Panc1 (cell line): ENCODE data around the gene STARD8.

ENCODE experiments used
- POLR2AphosphoS5 ChIP-seq: IDR thresholded peaks from 2 replicates; pipeline ENCODE4 v1.6.1; 2012; ENCODE audit warnings: mild to moderate bottlenecking, low read depth, low read length, moderate library complexity
- SIN3A ChIP-seq: IDR thresholded peaks from 2 replicates; pipeline ENCODE4 v1.6.1; 2012; ENCODE audit warnings: low read depth, mild to moderate bottlenecking, low read length, moderate library complexity, borderline replicate concordance; ENCODE audit not compliant: insufficient read depth
- TCF7L2 ChIP-seq: IDR thresholded peaks from 2 replicates; pipeline ENCODE4 v1.6.1; 2011; ENCODE audit warnings: mild to moderate bottlenecking, low read depth, low read length, inconsistent platforms
- TF ChIP-seq, protein P1 (sequence below): fragments of 450-650 bp; IDR thresholded peaks from 2 replicates; pipeline ENCODE4 v1.5.1; 2017; ENCODE audit warnings: mild to moderate bottlenecking
- TF ChIP-seq, protein P2 (sequence below), 2 experiments: IDR thresholded peaks; 2 replicates each; pipeline ENCODE4 v1.6.1; 2011 to 2012; ENCODE audit warnings: low read depth in 2 of 2, control low read depth in 1 of 2, low read length in 1 of 2, mild to moderate bottlenecking in 1 of 2, moderate library complexity in 1 of 2; ENCODE audit not compliant: insufficient read depth in 1 of 2

DNA sequence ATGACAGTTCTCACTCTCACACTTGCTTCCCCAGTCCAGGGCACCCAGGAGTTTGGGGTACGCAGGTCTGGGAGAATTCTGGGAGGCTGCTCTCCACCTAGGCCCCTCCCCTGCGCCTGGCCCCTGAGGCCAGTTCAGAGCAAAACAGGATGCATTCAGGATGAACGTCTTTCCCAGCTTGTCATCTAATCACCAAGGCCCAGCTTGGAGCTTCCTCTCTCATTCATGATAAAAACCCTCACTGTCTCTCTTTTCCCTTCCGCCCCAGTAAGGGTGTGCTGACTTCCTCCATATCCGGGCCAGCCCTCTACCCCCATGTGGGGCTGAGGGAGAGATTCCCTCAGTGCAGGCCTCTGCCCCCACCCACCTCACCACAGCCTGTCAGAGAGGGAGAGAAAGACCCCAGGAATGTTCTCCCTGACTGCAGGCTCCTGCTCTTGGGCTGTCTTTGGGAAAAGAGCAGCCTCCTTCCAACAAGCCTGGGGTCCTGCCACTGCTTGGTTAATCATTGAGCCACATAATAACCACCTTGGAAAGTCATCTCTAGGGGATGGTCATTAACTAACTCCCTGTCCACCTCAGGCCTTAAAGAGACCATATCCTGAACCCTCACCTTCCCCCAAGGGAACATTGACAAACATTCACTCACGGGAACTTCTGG lies 50.1 kb downstream of the STARD8 start:
- TF ChIP-seq, protein P1, sequence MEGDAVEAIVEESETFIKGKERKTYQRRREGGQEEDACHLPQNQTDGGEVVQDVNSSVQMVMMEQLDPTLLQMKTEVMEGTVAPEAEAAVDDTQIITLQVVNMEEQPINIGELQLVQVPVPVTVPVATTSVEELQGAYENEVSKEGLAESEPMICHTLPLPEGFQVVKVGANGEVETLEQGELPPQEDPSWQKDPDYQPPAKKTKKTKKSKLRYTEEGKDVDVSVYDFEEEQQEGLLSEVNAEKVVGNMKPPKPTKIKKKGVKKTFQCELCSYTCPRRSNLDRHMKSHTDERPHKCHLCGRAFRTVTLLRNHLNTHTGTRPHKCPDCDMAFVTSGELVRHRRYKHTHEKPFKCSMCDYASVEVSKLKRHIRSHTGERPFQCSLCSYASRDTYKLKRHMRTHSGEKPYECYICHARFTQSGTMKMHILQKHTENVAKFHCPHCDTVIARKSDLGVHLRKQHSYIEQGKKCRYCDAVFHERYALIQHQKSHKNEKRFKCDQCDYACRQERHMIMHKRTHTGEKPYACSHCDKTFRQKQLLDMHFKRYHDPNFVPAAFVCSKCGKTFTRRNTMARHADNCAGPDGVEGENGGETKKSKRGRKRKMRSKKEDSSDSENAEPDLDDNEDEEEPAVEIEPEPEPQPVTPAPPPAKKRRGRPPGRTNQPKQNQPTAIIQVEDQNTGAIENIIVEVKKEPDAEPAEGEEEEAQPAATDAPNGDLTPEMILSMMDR, result no peak
- no peak for TF ChIP-seq TCF7L2
- TF ChIP-seq, protein P2, sequence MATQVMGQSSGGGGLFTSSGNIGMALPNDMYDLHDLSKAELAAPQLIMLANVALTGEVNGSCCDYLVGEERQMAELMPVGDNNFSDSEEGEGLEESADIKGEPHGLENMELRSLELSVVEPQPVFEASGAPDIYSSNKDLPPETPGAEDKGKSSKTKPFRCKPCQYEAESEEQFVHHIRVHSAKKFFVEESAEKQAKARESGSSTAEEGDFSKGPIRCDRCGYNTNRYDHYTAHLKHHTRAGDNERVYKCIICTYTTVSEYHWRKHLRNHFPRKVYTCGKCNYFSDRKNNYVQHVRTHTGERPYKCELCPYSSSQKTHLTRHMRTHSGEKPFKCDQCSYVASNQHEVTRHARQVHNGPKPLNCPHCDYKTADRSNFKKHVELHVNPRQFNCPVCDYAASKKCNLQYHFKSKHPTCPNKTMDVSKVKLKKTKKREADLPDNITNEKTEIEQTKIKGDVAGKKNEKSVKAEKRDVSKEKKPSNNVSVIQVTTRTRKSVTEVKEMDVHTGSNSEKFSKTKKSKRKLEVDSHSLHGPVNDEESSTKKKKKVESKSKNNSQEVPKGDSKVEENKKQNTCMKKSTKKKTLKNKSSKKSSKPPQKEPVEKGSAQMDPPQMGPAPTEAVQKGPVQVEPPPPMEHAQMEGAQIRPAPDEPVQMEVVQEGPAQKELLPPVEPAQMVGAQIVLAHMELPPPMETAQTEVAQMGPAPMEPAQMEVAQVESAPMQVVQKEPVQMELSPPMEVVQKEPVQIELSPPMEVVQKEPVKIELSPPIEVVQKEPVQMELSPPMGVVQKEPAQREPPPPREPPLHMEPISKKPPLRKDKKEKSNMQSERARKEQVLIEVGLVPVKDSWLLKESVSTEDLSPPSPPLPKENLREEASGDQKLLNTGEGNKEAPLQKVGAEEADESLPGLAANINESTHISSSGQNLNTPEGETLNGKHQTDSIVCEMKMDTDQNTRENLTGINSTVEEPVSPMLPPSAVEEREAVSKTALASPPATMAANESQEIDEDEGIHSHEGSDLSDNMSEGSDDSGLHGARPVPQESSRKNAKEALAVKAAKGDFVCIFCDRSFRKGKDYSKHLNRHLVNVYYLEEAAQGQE (IDR thresholded peaks at IDR 0.05; ENCODE audit: insufficient read depth in 1 of 2, low read depth in 2 of 2, low read length in 1 of 2), result no peak
- no peak for TF ChIP-seq POLR2AphosphoS5
- TF ChIP-seq SIN3A, result no peak
